Measurements from ENCODE around the gene PRKN. TPM values are rescaled to one million over a fixed set of nuclear protein-coding genes. Genes with fewer than 3 reads are reported as not detected.

The PRKN gene
- total and polyA plus RNA-seq, 2 experiments from 2014 or later: 11.7 to 28.1 TPM

- H3K4me3 ChIP-seq: no peak overlapping the region
- no peak for DNase-seq (ENCODE audit: low read depth in 1 of 2, low spot score in 1 of 2)
- no peak for TF ChIP-seq CTCF (IDR thresholded peaks at IDR 0.05; ENCODE audit: low read depth, low read length)
- H3K36me3 ChIP-seq: no peaks in the 10 kb centered on the region
- no peak overlapping the region for H3K27ac ChIP-seq
- H3K27me3 ChIP-seq: no peaks in the 10 kb centered on the region
- H3K4me1 ChIP-seq (ENCODE audit: low read depth): peaks cover 15% of the 10 kb centered on the region
- H3K9me3 ChIP-seq (ENCODE audit: low read depth): no peaks in the 10 kb centered on the region
Measured at GRCh38 chr6:162261598-162261997, 466.0 kb downstream of the PRKN start.

GRCh38 chr6:162260027-162260426, 467.5 kb downstream of the PRKN start:
- no peak for TF ChIP-seq CTCF (IDR thresholded peaks at IDR 0.05; ENCODE audit: low read depth, low read length)
- peaks cover 12% of the 10 kb centered on the region for H3K4me1 ChIP-seq (ENCODE audit: low read depth)
- H3K9me3 ChIP-seq (ENCODE audit: low read depth): no peaks in the 10 kb centered on the region
- no peak overlapping the region for H3K27ac ChIP-seq
- H3K36me3 ChIP-seq: no peaks in the 10 kb centered on the region
- DNase-seq (ENCODE audit: low read depth in 1 of 2, low spot score in 1 of 2): no peak
- no peaks in the 10 kb centered on the region for H3K27me3 ChIP-seq
- H3K4me3 ChIP-seq: no peak overlapping the region

- peak in 1 of 2 donors; percentile 83 for DNase-seq (ENCODE audit: low read depth in 1 of 2, low spot score in 1 of 2)
- H3K9me3 ChIP-seq (ENCODE audit: low read depth): no peaks in the 10 kb centered on the region
- no peaks in the 10 kb centered on the region for H3K36me3 ChIP-seq
- no peak overlapping the region for H3K27ac ChIP-seq
- H3K4me3 ChIP-seq: no peak overlapping the region
- H3K27me3 ChIP-seq: no peaks in the 10 kb centered on the region
- no peak for TF ChIP-seq CTCF (IDR thresholded peaks at IDR 0.05; ENCODE audit: low read depth, low read length)
- H3K4me1 ChIP-seq (ENCODE audit: low read depth): peaks cover 12% of the 10 kb centered on the region
Measured at GRCh38 chr6:162258647-162259046, 468.9 kb downstream of the PRKN start.

- peaks cover 12% of the 10 kb centered on the region for H3K4me1 ChIP-seq (ENCODE audit: low read depth)
- no peak overlapping the region for H3K27ac ChIP-seq
- no peaks in the 10 kb centered on the region for H3K36me3 ChIP-seq
- no peak overlapping the region for H3K4me3 ChIP-seq
- H3K9me3 ChIP-seq (ENCODE audit: low read depth): no peaks in the 10 kb centered on the region
- H3K27me3 ChIP-seq: no peaks in the 10 kb centered on the region
- no peak for TF ChIP-seq CTCF (IDR thresholded peaks at IDR 0.05; ENCODE audit: low read depth, low read length)
- no peak for DNase-seq (ENCODE audit: low read depth in 1 of 2, low spot score in 1 of 2)
Measured at GRCh38 chr6:162256361-162256760, 471.2 kb downstream of the PRKN start.

GRCh38 chr6:162251257-162251656, 476.3 kb downstream of the PRKN start:
- Histone ChIP-seq H3K27ac (no peak overlapping the region), H3K4me1 (ENCODE audit: low read depth) (peaks cover 5% of the 10 kb centered on the region), H3K4me3 (no peak overlapping the region), H3K27me3 (no peaks in the 10 kb centered on the region), H3K36me3 (no peaks in the 10 kb centered on the region), H3K9me3 (ENCODE audit: low read depth) (no peaks in the 10 kb centered on the region)
- TF ChIP-seq CTCF (IDR thresholded peaks at IDR 0.05; ENCODE audit: low read depth, low read length): peak; percentile 21
- peak in 1 of 2 donors; percentile 5 for DNase-seq (ENCODE audit: low read depth in 1 of 2, low spot score in 1 of 2)
